HuH-7.5 (cell line): ENCODE data around the gene COL4A1.

Experiments
- DNase-seq: peaks from one replicate; pipeline ENCODE4 v3.0.0; 2011; ENCODE audit warnings: low spot score

COL4A1 gene

DNA sequence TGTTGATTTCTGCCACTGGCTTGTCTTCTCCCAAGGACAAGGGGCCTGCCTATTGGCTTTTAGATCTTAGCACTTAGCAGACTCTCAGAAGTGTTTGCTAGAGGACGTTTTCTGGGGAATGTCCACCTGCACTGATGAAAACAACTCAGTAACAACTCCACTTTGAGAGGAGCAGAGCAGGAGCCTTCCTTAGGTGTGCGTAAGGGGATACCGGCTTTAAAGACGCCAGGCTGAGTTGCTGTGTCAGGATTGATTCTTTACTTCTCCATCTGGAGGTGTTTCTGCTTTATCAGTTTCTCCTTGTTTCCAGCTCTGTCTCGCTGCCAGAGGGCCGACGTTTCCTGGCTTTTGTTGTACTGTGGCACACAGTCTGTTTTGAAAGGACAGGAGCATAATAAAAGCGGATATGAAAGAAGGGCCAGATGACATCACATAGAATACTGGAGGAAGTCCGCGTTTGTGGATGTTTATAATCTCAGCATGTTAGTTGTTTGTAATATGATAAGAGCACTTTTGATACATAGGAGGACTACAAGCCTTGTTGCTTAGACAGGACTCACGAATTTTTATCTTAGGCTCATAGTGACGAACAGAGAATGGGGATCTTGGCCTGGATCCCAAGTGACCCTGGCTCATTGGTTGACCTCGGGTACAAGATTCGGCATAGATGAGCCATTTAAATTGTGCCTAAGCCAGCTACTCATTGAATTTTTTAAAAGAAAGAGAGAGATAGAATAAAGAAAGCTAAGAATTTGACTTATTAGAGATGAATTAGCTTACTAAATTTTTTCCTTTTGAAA lies 34.7 kb upstream of the COL4A1 start:
- no peak for DNase-seq

DNA sequence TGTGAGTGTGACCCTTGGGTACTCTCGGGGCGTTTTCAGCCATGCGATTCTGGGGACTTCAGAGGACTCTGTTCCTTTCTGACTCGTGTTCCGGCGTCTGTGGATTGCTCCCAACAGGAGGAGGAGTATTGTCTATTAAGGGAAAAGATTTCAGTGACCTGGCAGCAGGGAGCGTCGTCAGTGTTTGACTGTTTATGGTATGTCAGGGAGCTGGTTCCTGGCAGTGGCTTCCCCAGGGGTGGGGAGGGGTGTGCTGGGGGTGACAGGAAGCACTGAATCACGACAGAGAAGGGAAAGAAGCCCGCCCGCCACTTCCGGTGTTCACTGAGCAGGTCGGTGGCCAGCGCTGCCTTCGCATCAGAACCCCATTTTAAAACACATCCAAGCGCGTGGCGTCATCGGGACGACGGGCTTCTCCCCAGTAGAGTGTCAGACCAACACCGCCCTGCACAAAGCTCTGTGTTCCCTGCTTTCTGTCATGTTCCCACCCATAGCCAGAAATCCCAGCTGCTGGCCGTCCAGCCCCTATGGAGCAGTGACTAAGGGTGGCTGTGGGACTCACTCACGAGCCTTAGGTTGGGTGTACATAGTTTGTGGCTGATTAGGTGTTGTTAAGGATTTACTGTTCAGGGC lies 34.0 kb upstream of the COL4A1 start:
- DNase-seq, result no peak

DNA sequence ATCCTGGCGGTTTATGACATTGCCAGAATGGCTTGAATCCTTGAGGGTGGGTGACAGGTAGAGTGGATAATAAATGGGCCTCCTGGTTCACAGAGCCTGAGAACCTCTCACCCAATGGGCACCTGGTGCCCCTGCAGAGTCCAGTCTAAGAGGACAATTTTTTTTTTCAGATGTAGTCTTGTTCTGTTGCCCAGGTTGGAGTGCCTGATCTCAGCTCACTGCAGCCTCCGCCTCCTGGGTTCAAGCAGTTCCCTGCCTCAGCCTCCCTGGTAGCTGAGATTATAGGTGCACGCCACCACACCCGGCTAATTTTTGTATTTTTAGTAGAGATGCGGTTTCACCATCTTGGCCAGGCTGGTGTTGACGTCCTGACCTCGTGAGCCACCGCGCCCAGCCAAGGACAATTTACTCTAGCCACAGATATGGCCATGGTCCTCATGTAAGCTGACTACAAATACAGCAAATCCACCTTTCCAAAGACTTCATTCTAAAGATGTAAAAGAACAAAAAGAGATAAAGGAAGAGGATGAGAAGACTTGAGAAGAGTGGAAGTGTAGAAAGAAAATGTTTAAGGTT lies 33.1 kb upstream of the COL4A1 start:
- no peak for DNase-seq

DNA sequence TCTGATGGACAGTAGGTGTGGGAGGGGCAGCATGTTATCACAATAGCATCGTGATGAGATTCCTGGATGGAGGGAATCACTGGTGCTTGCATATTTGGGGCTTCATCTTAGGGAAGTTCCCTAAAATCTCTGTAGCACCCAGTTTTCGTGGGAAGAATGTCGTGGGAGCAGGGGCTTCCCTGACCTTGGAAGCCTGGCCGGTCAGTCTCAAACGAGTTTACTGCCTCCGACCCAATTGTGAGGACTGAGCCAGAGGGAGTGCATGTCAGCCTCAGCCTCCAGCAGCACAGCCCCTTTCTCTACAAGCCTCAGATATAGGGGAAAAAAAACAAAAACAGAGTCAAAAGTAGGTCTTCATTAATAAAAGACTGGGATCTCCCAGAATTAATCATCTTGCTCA lies 32.3 kb upstream of the COL4A1 start:
- no peak for DNase-seq

DNA sequence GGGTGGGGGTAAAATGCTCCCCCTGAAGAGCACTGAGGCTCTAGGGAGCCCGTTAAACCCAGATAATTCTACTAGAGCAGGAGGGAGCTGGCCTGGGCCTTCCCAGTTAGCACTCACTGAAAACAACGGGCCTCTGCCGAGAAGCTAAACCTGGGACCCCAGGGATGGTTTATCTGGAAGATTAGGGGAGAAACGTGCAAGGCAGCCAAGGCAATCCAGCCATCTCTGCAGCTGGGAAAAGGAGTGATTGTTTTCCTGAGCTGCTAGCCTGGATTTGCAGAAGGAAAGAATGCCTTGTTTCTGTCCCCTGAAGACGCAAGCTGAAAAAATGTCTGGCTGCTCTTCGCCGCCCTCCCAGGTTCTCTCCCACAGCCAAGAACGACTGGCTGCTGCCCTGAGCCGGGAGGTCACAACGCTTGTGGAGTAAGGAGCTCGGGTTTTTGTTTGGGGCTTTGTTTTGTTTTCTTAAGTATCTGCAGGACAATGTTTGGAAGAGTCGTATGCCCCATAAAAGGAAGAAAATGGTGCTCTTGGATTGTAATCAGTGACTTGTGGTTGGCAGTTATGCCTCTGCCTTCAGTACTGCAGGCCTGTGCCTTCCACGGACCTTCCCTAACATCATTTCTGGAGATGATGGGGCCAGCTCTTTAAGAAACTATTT lies 31.6 kb upstream of the COL4A1 start:
- no peak for DNase-seq

DNA sequence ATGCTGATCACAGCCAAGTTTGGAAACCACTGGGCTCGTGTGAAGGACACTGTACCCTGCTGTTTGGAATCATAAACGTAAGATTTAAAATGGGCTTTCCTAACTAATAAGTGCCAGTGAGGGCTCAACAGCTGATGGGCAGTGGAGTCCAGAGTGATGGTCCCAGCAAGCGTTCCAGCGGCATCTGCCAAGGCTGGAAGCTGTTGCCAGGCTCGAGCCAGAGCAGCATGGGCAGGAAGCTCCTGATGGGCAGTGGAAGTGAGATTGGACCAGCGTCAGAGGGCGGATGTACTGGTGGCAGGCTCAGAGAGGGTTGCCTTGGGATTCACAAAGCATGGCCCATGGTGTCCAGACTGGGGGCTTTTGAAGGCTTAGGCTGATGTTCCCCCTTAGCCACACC lies 30.3 kb upstream of the COL4A1 start:
- DNase-seq, result no peak

DNA sequence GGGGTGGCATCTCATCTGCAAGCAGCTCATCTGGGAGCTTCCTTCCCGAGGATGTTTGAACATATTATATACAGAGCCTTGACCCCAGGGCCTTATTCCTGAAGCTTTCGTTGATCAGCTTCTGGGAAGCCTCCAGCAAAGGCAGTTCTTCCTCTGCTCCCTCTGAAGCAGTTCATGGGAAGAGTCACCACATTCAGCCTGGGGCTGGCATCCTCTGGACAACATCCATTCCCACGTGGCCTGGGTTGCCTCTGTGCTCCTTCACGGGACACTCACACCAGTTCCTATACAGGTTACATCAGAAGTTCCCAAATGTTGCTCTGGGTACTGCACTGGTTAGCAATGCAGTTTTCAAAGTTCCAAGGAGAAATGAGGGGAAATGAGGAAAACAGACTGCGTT lies 29.7 kb upstream of the COL4A1 start:
- DNase-seq, result no peak

DNA sequence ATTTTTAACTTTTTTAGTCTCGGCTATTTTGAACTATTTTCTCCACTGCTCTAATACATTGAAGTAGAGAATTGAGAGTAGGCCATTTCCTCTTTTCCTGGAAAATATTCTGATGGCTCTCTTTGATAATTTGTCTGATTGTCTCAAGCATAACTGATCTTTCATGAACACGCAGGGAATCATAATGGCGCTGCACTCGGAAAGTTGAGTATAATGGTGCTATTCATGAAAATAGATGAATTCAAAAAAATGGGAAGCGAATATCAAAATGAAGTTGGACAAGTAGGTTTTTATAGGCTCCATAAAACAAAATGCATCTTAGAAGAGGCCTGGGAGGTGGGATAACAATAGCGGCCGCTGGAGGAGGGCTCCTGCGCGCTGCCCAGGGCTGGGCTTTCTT lies 29.2 kb upstream of the COL4A1 start:
- DNase-seq, result no peak

DNA sequence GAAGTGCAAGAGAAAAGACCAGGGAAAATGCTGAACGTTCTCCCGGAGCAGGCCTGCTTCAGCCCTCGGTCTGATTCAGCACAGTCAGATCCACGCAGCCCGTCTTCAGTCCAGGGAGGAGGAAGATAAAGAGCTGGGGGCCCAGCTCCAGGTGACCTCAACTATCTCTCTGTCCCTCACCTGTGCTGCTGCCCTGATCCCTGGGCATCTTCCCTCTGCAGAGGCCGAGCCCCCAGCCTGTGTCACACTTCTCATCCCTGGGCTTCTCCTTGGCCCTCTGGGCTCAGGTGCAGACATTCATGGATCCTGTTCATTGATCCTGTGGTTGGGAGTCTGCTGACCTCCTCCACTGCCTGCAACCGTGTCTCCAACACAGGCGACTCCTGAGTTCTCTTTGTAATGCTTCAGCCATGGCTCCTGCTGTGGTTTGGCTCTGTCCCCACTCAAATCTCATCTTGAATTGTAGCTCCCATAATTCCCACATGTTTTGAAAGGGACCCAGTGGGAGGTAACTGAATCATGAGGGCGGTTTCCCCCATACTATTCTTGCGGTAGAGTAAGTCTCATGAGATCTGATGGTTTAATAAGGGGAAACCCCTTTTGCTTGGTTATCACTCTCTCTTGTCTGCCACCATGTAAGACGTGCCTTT lies 28.0 kb upstream of the COL4A1 start:
- DNase-seq, result no peak

DNA sequence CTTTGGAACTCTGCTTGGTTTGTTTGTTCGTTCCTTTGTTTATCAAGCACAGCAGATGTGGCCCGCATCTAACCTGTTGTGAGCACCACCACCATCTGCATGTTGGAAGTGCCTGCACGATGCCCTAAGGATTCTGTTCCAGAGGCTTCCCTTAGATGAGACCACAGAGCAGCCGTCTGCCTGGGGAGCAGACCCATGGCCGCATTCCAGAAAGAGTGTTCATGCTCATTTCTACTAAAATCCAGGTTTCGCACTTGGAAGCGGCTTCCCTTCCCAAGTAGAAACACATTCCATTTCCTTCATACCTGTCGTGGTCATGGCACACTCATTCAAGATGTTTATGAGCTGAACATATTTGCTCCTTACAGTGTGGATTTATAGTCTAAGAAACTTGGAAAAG lies 27.3 kb upstream of the COL4A1 start:
- no peak for DNase-seq

DNA sequence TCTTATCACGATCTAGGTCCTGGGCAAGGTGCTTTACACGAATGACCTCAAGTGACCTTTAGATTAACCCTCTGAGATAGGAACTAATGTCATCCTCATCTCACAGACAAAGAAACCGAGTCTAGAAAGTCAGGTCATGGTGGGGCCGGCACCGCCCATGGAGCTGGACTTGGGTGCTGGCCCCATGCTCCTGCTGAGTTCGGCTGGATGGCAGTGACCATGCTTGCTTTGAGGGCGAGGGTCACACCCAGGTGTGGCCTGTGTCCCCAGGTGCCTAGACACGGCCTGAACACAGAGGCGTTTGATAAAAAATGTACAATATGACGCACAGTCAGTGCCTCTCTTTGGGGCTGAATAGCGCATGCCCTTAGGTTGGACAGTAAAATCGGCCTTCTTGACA lies 26.9 kb upstream of the COL4A1 start:
- no peak for DNase-seq

DNA sequence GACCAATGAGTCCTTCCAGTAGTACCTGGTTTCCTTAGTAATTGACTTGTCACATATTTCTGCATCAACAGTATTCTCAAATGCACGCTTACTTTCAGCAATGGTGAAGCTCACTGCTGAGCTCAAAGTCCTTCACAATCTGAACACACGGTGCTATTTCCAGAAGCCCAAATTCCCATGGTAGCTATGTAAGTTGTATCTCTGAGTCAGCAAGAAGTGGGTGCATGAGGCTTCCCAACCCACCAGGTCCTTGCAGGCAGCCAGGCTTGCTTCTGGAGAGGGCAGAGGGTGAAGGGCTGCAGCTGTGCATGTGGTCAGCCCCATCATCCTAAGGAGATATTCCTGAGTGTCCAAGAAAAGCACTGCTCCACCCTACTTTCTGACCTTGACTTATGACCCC lies 25.8 kb upstream of the COL4A1 start:
- DNase-seq, result no peak

DNA sequence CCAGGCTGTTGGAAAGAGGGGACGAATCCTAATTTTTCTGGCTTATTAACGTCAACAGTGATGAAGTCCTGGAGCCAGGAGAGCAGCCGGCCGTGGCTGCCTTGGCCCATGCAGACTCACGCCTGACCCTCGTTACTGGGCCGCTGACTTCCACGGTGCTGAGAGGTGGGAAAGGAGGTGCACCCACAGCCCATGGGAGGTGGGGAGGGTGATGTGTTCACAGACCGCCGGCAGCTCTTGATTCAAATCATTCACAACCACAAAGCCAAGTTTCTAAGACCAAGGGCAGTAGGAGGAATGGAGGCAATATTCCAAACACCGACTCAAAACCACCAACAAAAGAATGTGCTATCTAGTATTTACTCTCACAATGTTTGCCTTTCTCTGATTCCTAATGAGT lies 24.4 kb upstream of the COL4A1 start:
- no peak for DNase-seq

DNA sequence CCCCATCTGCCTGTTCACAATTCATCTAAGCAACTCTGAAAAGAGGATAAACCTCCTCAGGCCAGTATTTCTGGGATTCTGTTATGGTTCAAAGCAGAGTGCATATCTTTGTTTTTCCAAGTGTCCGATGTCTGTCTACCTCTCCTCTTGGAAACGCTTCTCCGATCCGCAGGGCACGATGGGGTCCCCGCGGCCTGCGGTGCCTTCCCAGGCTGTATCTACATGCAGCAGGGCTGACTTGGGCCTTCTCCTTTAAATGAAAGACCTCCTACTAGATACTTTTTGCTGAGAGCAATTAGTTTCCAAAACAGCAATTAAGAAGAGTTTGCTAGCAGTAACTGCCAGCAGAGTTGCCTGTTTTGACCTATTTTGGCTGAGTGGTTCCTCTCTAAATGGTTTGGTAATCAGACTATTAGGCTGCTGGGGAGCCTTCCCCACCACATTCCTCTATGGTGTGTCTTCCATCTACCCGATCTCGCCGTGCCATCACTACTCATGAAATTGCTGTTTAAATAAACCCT lies 23.6 kb upstream of the COL4A1 start:
- no peak for DNase-seq

DNA sequence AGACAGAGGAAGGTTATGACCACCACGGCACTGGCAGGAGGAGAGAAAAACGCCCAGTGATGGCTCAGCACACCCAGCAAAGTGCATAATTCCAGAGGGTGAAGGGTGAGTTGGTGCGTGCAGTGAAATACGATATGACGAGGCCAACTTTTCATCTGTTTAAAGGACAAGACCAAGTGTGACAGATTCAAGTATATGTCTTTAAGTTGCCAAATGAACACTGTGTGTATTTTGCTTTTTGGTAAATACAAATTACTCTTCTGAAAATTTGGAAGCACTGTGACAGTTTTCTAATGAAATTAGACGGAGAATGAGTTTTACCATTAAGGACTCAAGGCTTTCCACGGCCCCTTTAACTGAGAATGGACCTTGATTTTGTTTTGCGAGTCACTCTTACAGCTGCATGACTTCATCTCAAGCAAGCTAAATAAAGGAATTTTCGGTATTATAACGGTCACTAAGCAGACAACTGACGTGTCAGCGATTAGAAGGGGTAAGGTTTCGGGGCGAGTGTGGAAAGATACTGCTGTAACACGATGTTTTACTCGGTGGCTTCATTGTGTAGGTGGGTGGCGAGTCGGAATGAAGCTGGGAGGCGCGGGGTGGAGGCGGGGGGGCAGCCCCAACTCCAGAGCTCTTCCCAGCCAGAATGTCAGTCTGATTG lies 23.0 kb upstream of the COL4A1 start:
- DNase-seq, result no peak

DNA sequence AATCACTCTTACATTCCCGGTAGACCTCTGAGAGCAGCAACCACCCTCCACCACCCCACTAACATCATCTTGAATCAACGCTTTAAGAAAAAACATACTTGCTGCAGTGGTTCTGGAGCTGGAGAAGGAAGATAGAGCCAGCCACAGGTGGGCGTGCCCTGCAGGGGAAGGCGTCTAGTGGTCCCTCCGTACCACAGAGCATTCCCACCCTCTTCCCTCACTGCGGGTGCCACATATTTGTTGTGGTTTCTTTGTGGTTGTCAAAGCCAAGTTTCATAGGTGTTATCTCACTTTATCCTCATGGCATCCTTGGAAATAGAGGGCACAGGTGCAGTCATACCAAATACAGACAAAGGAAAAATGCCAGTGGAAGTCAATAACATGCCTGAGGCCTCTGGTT lies 22.3 kb upstream of the COL4A1 start:
- no peak for DNase-seq

DNA sequence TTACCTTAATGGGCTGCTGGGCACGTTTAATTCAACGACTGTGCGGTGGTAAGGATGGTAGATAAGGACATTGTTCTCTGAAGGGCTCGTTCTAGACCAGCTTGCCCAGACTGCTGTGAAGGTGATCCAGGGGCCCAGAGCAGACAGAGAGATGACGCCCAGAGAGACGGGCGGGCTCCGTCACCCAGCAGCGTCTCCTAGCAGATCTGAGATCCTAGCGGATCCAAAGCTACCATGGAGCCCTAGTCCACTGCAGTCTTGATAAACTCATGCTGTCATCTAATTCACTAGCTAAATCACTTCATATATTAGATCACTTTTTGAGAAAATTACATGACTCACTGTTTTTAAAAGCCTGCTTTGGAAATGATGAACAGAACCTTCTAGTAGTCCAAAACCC lies 21.6 kb upstream of the COL4A1 start:
- DNase-seq, result no peak

DNA sequence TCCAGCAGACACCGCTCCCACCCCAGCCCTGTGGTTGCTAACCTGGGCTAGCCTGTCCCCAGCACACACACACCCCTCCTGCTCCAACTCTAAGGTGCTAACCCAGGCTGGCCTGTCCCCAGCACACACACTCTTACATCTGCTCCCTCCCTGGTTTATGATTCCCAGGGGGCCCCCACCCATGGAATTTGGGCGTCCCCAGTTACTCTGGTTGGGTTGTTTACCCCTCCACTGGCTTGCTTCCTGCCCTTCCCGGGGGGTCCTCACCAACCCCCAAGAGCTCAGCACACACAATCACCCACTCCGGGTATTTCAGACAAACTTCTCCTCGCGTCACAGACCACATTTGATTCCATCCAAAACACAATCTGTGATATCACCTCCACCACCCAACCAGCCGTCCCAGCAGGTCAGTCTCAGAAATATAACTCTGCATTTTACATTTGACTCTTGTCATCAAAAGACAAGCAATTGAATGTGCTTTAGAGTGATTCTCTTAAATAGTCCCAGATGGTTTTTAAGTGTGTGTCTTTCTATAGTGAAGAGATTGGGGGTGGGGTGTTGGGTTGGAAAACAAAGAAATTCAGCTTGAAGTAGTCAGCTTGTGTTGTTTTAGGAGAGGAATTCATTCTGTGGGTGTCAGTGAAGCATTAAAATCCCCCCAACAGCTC lies 20.2 kb upstream of the COL4A1 start:
- no peak for DNase-seq

DNA sequence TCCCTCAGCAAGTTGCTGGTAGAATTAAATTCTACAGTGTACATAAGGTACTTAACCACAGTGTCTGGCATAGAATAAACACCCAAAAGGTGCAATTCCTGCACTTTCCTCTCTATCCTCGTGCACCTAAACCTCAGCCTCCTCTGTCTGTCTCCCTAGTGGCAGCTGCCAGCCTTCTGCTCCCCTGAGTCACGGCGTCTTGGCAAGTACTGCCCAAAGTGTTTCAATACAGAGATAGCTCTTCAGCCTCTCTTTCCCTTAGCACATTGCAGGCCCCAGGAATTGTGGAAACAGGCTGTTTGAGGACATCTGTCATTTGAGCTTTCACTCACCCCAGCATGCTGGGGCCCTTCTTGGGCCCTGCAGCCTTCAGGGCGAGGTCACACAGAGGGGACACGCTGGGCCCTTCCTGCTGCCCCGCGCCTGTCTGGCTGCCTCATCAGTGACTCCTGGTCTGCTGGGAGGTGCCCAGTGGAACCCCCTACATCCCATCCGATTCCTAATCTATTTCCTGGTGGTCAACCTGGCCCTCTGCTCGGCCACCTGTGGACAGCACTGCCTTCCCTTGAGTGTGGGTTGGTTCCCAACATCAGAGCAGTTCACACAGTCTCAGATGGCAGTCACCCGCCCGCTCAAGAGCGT lies 19.4 kb upstream of the COL4A1 start:
- DNase-seq, result no peak

DNA sequence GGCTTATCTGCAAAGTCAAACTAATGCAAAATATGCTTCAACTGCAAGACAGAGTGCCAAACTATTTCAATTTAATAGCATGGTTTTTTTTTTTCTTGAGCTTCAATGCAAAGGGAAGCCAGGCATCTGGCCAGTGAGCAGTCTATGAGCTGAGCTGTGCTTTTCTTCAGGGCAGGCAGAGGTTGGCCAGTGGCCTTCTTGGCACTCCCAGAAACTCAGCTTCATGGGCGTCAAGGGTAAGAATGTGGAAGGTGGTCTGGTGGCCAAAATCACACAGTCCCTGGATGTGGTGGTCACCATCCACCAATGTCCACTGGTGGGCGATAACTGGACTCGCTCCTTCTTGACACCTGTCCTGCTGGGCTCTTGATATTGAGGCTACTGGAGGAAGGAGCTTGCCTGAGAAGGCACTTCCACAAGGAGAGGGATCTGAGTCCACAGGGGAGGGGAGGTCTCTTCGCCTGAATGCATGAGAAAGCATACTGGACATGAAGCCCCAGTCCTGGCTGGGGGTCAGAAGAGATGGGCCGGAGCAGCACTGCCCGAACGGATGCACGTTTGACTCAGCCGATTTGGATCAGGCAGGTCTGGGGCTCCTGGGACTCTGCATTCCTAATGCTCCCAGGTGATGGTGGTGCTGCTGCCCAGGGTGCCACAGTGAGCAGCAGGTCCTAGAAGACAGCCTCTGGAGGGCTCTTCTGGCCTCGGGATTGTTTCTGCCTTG lies 17.2 kb upstream of the COL4A1 start:
- no peak for DNase-seq
